ENCODE measurements around the gene KIZ. TPM values are rescaled to one million over a fixed set of nuclear protein-coding genes. Genes with fewer than 3 reads are reported as not detected.

KIZ gene
- total and polyA plus RNA-seq, 2 donors from 2014 or later: 17.3 to 21.8 TPM

GRCh38 chr20:21083825-21084325, 42.0 kb upstream of the KIZ start:
- no peak for TF ChIP-seq CTCF (IDR thresholded peaks at IDR 0.05; ENCODE audit: borderline replicate concordance, extremely low read depth, insufficient read depth)
- no peak for FAIRE-seq
- no peak overlapping the region for H3K4me3 ChIP-seq (ENCODE audit: low read length in 3 of 3)
- H3K27me3 ChIP-seq (ENCODE audit: control insufficient read depth, insufficient read depth, low read length): no peaks in the 10 kb centered on the region
- intact Hi-C loops (cut with DNase I): no loop called here
- H3K9me3 ChIP-seq (ENCODE audit: control insufficient read depth in 2 of 3, insufficient read depth in 1 of 3, low read length in 3 of 3): no peaks in the 10 kb centered on the region
- no peaks in the 10 kb centered on the region for H3K36me3 ChIP-seq (ENCODE audit: control insufficient read depth in 2 of 3, insufficient read depth in 3 of 3, low read length in 3 of 3)
- no peak overlapping the region for H3K27ac ChIP-seq (ENCODE audit: low read depth in 2 of 2, low read length in 2 of 2)
- no peaks in the 10 kb centered on the region for H3K4me1 ChIP-seq (ENCODE audit: control insufficient read depth in 2 of 3, insufficient read depth in 2 of 3, low read depth in 1 of 3, low read length in 3 of 3)
- DNase-seq: no peak
- H3K9ac ChIP-seq (ENCODE audit: low read length in 3 of 3): no peak overlapping the region

GRCh38 chr20:21087862-21088540, 37.9 kb upstream of the KIZ start:
- no peak overlapping the region for H3K4me3 ChIP-seq (ENCODE audit: low read length in 3 of 3)
- H3K9ac ChIP-seq (ENCODE audit: low read length in 3 of 3): no peak overlapping the region
- TF ChIP-seq CTCF (IDR thresholded peaks at IDR 0.05; ENCODE audit: borderline replicate concordance, extremely low read depth, insufficient read depth): no peak
- no peaks in the 10 kb centered on the region for H3K9me3 ChIP-seq (ENCODE audit: control insufficient read depth in 2 of 3, insufficient read depth in 1 of 3, low read length in 3 of 3)
- intact Hi-C loops (cut with DNase I): no loop called here
- H3K36me3 ChIP-seq (ENCODE audit: control insufficient read depth in 2 of 3, insufficient read depth in 3 of 3, low read length in 3 of 3): no peaks in the 10 kb centered on the region
- no peaks in the 10 kb centered on the region for H3K27me3 ChIP-seq (ENCODE audit: control insufficient read depth, insufficient read depth, low read length)
- DNase-seq (no peak), FAIRE-seq (no peak)
- H3K27ac ChIP-seq (ENCODE audit: low read depth in 2 of 2, low read length in 2 of 2): no peak overlapping the region
- no peaks in the 10 kb centered on the region for H3K4me1 ChIP-seq (ENCODE audit: control insufficient read depth in 2 of 3, insufficient read depth in 2 of 3, low read depth in 1 of 3, low read length in 3 of 3)

- no peak for FAIRE-seq
- Histone ChIP-seq H3K27ac (ENCODE audit: low read depth in 2 of 2, low read length in 2 of 2) (no peak overlapping the region), H3K9ac (ENCODE audit: low read length in 3 of 3) (no peak overlapping the region), H3K9me3 (ENCODE audit: control insufficient read depth in 2 of 3, insufficient read depth in 1 of 3, low read length in 3 of 3) (no peaks in the 10 kb centered on the region), H3K36me3 (ENCODE audit: control insufficient read depth in 2 of 3, insufficient read depth in 3 of 3, low read length in 3 of 3) (no peaks in the 10 kb centered on the region), H3K27me3 (ENCODE audit: control insufficient read depth, insufficient read depth, low read length) (peaks cover 4% of the 10 kb centered on the region), H3K4me3 (ENCODE audit: low read length in 3 of 3) (no peak overlapping the region), H3K4me1 (ENCODE audit: control insufficient read depth in 2 of 3, insufficient read depth in 2 of 3, low read depth in 1 of 3, low read length in 3 of 3) (no peaks in the 10 kb centered on the region)
- intact Hi-C loops (cut with DNase I): no loop called here
- no peak for TF ChIP-seq CTCF (IDR thresholded peaks at IDR 0.05; ENCODE audit: borderline replicate concordance, extremely low read depth, insufficient read depth)
- DNase-seq: no peak
These were observed 36.5 kb upstream of the KIZ start for GRCh38 chr20:21089391-21089790.
